GM12878 (cell line): ENCODE results near the gene MBOAT1. TPM values are rescaled to one million over a fixed set of nuclear protein-coding genes. Genes with fewer than 3 reads are reported as not detected.

ENCODE experiments used
- ATAC-seq: fragments of 200-7000 bp; cut with Tn5 transposase; 3 replicates; pipeline ENCODE4 v1.9.1; 2020; ENCODE audit warnings: mild to moderate bottlenecking, moderate library complexity
- BruUV-seq: library from RNA; stranded (reverse); fragments of 400-500 nt; replicated peaks from 2 replicates; lab custom pipeline; 2021; lab: Mats Ljungman, UMichigan
- CTCF ChIA-PET: fragments of 300-600 bp; sonication (Branson Sonifier 250); formaldehyde crosslinking; extraction: SDS; loops from one replicate; lab custom pipeline; 2021; ENCODE audit warnings: inconsistent platforms; lab: Yijun Ruan, JAX
- POLR2A ChIA-PET: fragments of 350-600 bp; formaldehyde crosslinking; extraction: SDS; loops from one replicate; lab custom pipeline; 2021; ENCODE audit warnings: inconsistent platforms; lab: Charles Lee
- RAD21 ChIA-PET: fragments of 300-600 bp; sonication (Branson Sonifier 250); formaldehyde crosslinking; loops from one replicate; lab custom pipeline; 2023; ENCODE audit warnings: antibody characterized with exemption; ENCODE audit not compliant: unreplicated experiment; lab: Charles Lee
- SMC1A ChIA-PET: fragments of 300-600 bp; sonication (Branson Sonifier 250); formaldehyde crosslinking; loops from one replicate; lab custom pipeline; 2023; ENCODE audit not compliant: unreplicated experiment, uncharacterized antibody; lab: Charles Lee
- DNase-seq: peaks from one replicate; pipeline ENCODE4 v3.0.0-alpha.2; 2011; ENCODE audit warnings: low read depth, low spot score
- FAIRE-seq: peaks from 3 replicates; lab custom pipeline; 2011; peaks lifted over from hg19 to GRCh38; lab: Jason Lieb, UNC
- H2AFZ ChIP-seq: 2 replicates; pipeline ENCODE4 v1.6.0; 2011; ENCODE audit warnings: low read depth, low read length, control low read depth; ENCODE audit not compliant: control insufficient read depth
- H3K27ac ChIP-seq: 2 replicates; pipeline ENCODE4 v1.5.1; 2011; ENCODE audit warnings: control low read depth; ENCODE audit not compliant: control insufficient read depth, insufficient read depth
- H3K27me3 ChIP-seq, 2 experiments: replicated peaks in 1 of 2; 2 replicates each; pipeline versions ENCODE4 v1.6.0 to v1.6.1; 2011; ENCODE audit warnings: low read length in 1 of 2; ENCODE audit not compliant: control insufficient read depth in 2 of 2, insufficient read depth in 2 of 2
- H3K36me3 ChIP-seq, 2 experiments: 2 replicates each; pipeline ENCODE4 v1.5.1; 2011; ENCODE audit warnings: low read length in 1 of 2; ENCODE audit not compliant: control insufficient read depth in 2 of 2, insufficient read depth in 2 of 2
- H3K4me1 ChIP-seq: 2 replicates; pipeline ENCODE4 v1.6.1; 2011; ENCODE audit warnings: mild to moderate bottlenecking, low read length, moderate library complexity, mixed read lengths; ENCODE audit not compliant: control insufficient read depth, insufficient read depth
- H3K4me2 ChIP-seq: 2 replicates; pipeline ENCODE4 v1.6.0; 2011; ENCODE audit warnings: control low read depth; ENCODE audit not compliant: control insufficient read depth, insufficient read depth
- H3K4me3 ChIP-seq: fragments of 200-600 bp; sonication (generic); 2 replicates; pipeline ENCODE4 v1.5.1; 2016
- H3K79me2 ChIP-seq: 2 replicates; pipeline ENCODE4 v1.6.0; 2011; ENCODE audit warnings: low read length; ENCODE audit not compliant: control insufficient read depth, insufficient read depth
- H3K9ac ChIP-seq: 2 replicates; pipeline ENCODE4 v1.8.0; 2011; ENCODE audit warnings: low read length, control low read depth, mixed read lengths; ENCODE audit not compliant: control insufficient read depth, insufficient read depth
- H3K9me3 ChIP-seq: replicated peaks from 3 replicates; pipeline ENCODE4 v1.5.1; 2011; ENCODE audit warnings: mild to moderate bottlenecking, low read length; ENCODE audit not compliant: control insufficient read depth, insufficient read depth
- H4K20me1 ChIP-seq: 2 replicates; pipeline ENCODE4 v1.6.0; 2011; ENCODE audit not compliant: control insufficient read depth, insufficient read depth
- CHD4 ChIP-seq: fragments of 200-600 bp; sonication (generic); IDR thresholded peaks from 2 replicates; pipeline ENCODE4 v1.6.1; 2016; ENCODE audit warnings: mild to moderate bottlenecking
- EGR1 ChIP-seq, 2 experiments: IDR thresholded peaks; 1 replicate in 1 of 2; 2 replicates in 1 of 2; pipeline ENCODE4 v1.6.1; 2011 to 2012; ENCODE audit warnings: low read depth in 2 of 2, low read length in 2 of 2, borderline replicate concordance in 1 of 2, mild to moderate bottlenecking in 1 of 2, moderate library complexity in 1 of 2
- KDM1A ChIP-seq: fragments of 200-600 bp; sonication (generic); IDR thresholded peaks from 2 replicates; pipeline ENCODE4 v1.6.1; 2016; ENCODE audit warnings: borderline replicate concordance
- PKNOX1 ChIP-seq: fragments of 450-650 bp; IDR thresholded peaks from 2 replicates; pipeline ENCODE4 v1.6.1; 2016; ENCODE audit warnings: mild to moderate bottlenecking
- SMARCA5 ChIP-seq: fragments of 450-650 bp; IDR thresholded peaks from 2 replicates; pipeline ENCODE4 v1.6.1; 2017; ENCODE audit warnings: mild to moderate bottlenecking
- WGBS: methylation state at CpG from one replicate; pipeline ENCODE4 v1.1.6; 2016; ENCODE audit warnings: low lambda C conversion rate; ENCODE audit not compliant: insufficient replicate concordance, insufficient coverage; ENCODE audit errors: missing lambda C conversion rate; 5-methylcytosine and 5-hydroxymethylcytosine counted together
- in situ Hi-C: fragments of 300-500 bp; cut with MboI; formaldehyde crosslinking; loops from 9 replicates; pipeline ENCODE4 v1.14.3; 2018; ENCODE audit warnings: mixed read lengths
- intact Hi-C: fragments of 100-400 bp; cut with micrococcal nuclease; formaldehyde crosslinking; loops from one replicate; pipeline ENCODE4 v1.14.2; 2022; ENCODE audit not compliant: unreplicated experiment
- polyA plus RNA-seq, 11 experiments: library from polyadenylated mRNA; depleted of rRNA in 4 of 11; unstranded in 6 of 11; stranded (reverse) in 5 of 11; fragments of >200 nt; fragmentation: Nextera tagmentation in 4 of 11; fragmentation: Illumina TruSeq in 1 of 11; extraction: Ambion mirVana in 4 of 11; extraction: Trizol in 1 of 11; gene quantifications; 1 replicate in 1 of 11; 2 replicates in 10 of 11; pipeline versions ENCODE4 v1.2.1 to v1.2.3, GENCODE V29; 2011 to 2016; ENCODE audit warnings: inconsistent platforms in 2 of 11, missing spikeins in 2 of 11, low read depth in 1 of 11
- total RNA-seq, 4 experiments: library from RNA; depleted of rRNA in 3 of 4; stranded (reverse); fragments of >200 nt in 3 of 4; fragmentation: Illumina TruSeq in 1 of 4; extraction: Trizol in 1 of 4; gene quantifications; 2 replicates each; pipeline versions ENCODE4 v1.2.1 to v1.2.3, GENCODE V29; 2013 to 2021

MBOAT1 gene
- total and polyA plus RNA-seq, 10 of the 15 experiments (the other 5 are each of a cell fraction or from before 2014, with no cell fraction given), result 0.39 to 21.0 (median 11.6) TPM

- H3K9ac ChIP-seq, result no peak overlapping the region; the same call in 1 of the 2 replicates
- no peak for FAIRE-seq
- no peak for DNase-seq
- H3K79me2 ChIP-seq, result peaks cover 58% of the 10 kb centered on the region
- H2AFZ ChIP-seq, result no peak overlapping the region
- no peak for ATAC-seq
- ChIA-PET POLR2A (interaction anchor here (0.5 to 4.5 kb wide), 6 partner anchors 11 to 369 kb away, joined by 3 to 34 read pairs (median 5); partner anchors contain the start of gene MBOAT1), SMC1A (interaction anchor here (0.7 to 8.8 kb wide), 9 partner anchors 9 to 170 kb away, joined by 3 to 64 read pairs (median 3); partner anchors contain the start of gene MBOAT1)
- peak overlapping the region; percentile 54 for H3K4me2 ChIP-seq
- no peaks in the 10 kb centered on the region; the same call in 2 of the 3 replicates for H3K9me3 ChIP-seq
- TF ChIP-seq EGR1 (IDR thresholded peaks at IDR 0.05; ENCODE audit: borderline replicate concordance in 1 of 2, low read depth in 2 of 2, low read length in 2 of 2) (0 out of 3 replicates have a peak, but pooled peaks of 1 of the 2 experiments have one; percentile 9), CHD4 (no peak)
- TF ChIP-seq, all 136 proteins: peak for 1
- Histone ChIP-seq H3K4me3 (no peak overlapping the region), H3K27ac (peak overlapping the region; percentile 77), H3K4me1 (peaks cover 65% of the 10 kb centered on the region), H4K20me1 (no peaks in the 10 kb centered on the region), H3K27me3 (no peaks in the 10 kb centered on the region), H3K36me3 (no peaks in the 10 kb centered on the region; a peak in 2 of 4 replicates)
- intact Hi-C loops, result no loop called here
- no TSS peak for BruUV-seq
- CTCF ChIA-PET, result interaction anchor here (0.8 to 2.8 kb wide), 5 partner anchors 9 to 326 kb away, joined by 3 to 9 read pairs (median 6); no protein-coding TSS in a partner anchor
- RAD21 ChIA-PET, result interaction anchor here (0.6 to 3.2 kb wide), 5 partner anchors 11 to 248 kb away, joined by 3 to 24 read pairs (median 4); partner anchors contain the start of gene MBOAT1
- in situ Hi-C loops, result no loop called here
- WGBS, result 41% methylated on average over 8 of the region's 8 CpGs
Measured at GRCh38 chr6:20200761-20201630, 11.3 kb downstream of the MBOAT1 start.

- H3K4me3 ChIP-seq, result no peak overlapping the region
- intact Hi-C loops (no loop called here), in situ Hi-C loops (no loop called here)
- POLR2A ChIA-PET, result interaction anchor here (1.5 to 4.5 kb wide), 2 partner anchors 13 to 28 kb away, joined by 3 to 34 read pairs; partner anchors contain the start of gene MBOAT1
- H3K4me1 ChIP-seq, result peaks cover 52% of the 10 kb centered on the region
- no peak overlapping the region for H3K4me2 ChIP-seq
- no peak for DNase-seq
- H3K79me2 ChIP-seq, result peaks cover 41% of the 10 kb centered on the region
- ATAC-seq, result no peak
- RAD21 ChIA-PET, result interaction anchor here (1.0 to 1.4 kb wide), 3 partner anchors 9 to 268 kb away, joined by 3 to 7 read pairs (median 4); partner anchors contain the start of gene MBOAT1
- H3K9ac ChIP-seq, result no peak overlapping the region
- no peaks in the 10 kb centered on the region; the same call in 2 of the 3 replicates for H3K9me3 ChIP-seq
- no peaks in the 10 kb centered on the region for H3K27me3 ChIP-seq
- WGBS, result 69% methylated on average over 6 of the region's 6 CpGs
- CTCF ChIA-PET, result interaction anchor here (1.0 to 2.6 kb wide), 6 partner anchors 9 to 106 kb away, joined by 3 to 9 read pairs (median 4); no protein-coding TSS in a partner anchor
- H3K27ac ChIP-seq, result peak overlapping the region; percentile 33; the same call in 1 of the 2 replicates
- FAIRE-seq, result no peak
- SMC1A ChIA-PET, result interaction anchor here (0.5 to 8.8 kb wide), 4 partner anchors 9 to 329 kb away, joined by 3 to 64 read pairs (median 13); partner anchors contain the start of gene MBOAT1
- TF ChIP-seq PKNOX1 (peak; percentile 81), SMARCA5 (no peak), KDM1A (no peak)
- TF ChIP-seq, all 136 proteins: peak for 1
- H2AFZ ChIP-seq, result no peak overlapping the region
- H3K36me3 ChIP-seq, result no peaks in the 10 kb centered on the region
- BruUV-seq, result no TSS peak
- H4K20me1 ChIP-seq, result no peaks in the 10 kb centered on the region
Measured at GRCh38 chr6:20198775-20199174, 13.5 kb downstream of the MBOAT1 start.
